PC-9 (cell line): ENCODE results near the gene SLC1A7. TPM values are rescaled to one million over a fixed set of nuclear protein-coding genes. Genes with fewer than 3 reads are reported as not detected.

Experiments
- BruUV-seq: library from RNA; stranded (reverse); fragments of 400-500 nt; replicated peaks from 2 replicates; lab custom pipeline; 2021; lab: Mats Ljungman, UMichigan
- CTCF ChIA-PET: fragments of 300-600 bp; sonication (Branson Sonifier 250); formaldehyde crosslinking; loops from one replicate; lab custom pipeline; 2022; ENCODE audit warnings: antibody characterized with exemption; lab: Charles Lee
- POLR2A ChIA-PET: fragments of 300-600 bp; sonication (Branson Sonifier 250); formaldehyde crosslinking; loops from one replicate; lab custom pipeline; 2022; ENCODE audit warnings: antibody characterized with exemption; ENCODE audit not compliant: unreplicated experiment; lab: Charles Lee
- DNase-seq, 2 experiments: peaks; one replicate each; pipeline versions ENCODE4 v3.0.0 to v3.0.0-alpha.2; 2015 to 2022; ENCODE audit warnings: mixed read lengths in 1 of 2
- H2AFZ ChIP-seq: fragments of 200-600 bp; sonication (generic); 2 replicates; pipeline ENCODE4 v1.8.1; 2017; ENCODE audit warnings: antibody characterized with exemption
- H3F3A ChIP-seq: fragments of 200-600 bp; sonication (generic); 2 replicates; pipeline ENCODE4 v1.8.1; 2017; ENCODE audit warnings: antibody characterized with exemption, mild to moderate bottlenecking, low read depth; ENCODE audit not compliant: insufficient read depth
- H3K27ac ChIP-seq: fragments of 200-600 bp; sonication (generic); 2 replicates; pipeline ENCODE4 v1.6.1; 2016; ENCODE audit warnings: mixed run types
- H3K27me3 ChIP-seq: fragments of 200-600 bp; sonication (generic); 2 replicates; pipeline ENCODE4 v1.6.1; 2016; ENCODE audit warnings: low read depth, mixed run types; ENCODE audit not compliant: insufficient read depth
- H3K36me3 ChIP-seq: fragments of 200-600 bp; sonication (generic); 2 replicates; pipeline ENCODE4 v1.6.1; 2016; ENCODE audit warnings: low read depth, mixed run types
- H3K4me1 ChIP-seq: fragments of 200-600 bp; sonication (generic); replicated peaks from 2 replicates; pipeline ENCODE4 v1.6.1; 2016; ENCODE audit warnings: mixed run types; ENCODE audit not compliant: insufficient read depth
- H3K4me2 ChIP-seq: fragments of 200-600 bp; sonication (generic); 2 replicates; pipeline ENCODE4 v1.6.1; 2017; ENCODE audit warnings: mixed run types
- H3K4me3 ChIP-seq: fragments of 200-600 bp; sonication (generic); 2 replicates; pipeline ENCODE4 v1.6.1; 2016; ENCODE audit warnings: mixed run types
- H3K79me2 ChIP-seq: fragments of 200-600 bp; sonication (generic); 2 replicates; pipeline ENCODE4 v1.6.1; 2017; ENCODE audit warnings: low read depth, mixed run types
- H3K9me2 ChIP-seq: fragments of 200-600 bp; sonication (generic); 2 replicates; pipeline ENCODE4 v1.8.1; 2017; ENCODE audit warnings: mild to moderate bottlenecking; ENCODE audit not compliant: insufficient read depth
- H3K9me3 ChIP-seq: fragments of 200-600 bp; sonication (generic); 2 replicates; pipeline ENCODE4 v1.8.1; 2016; ENCODE audit warnings: low read depth; ENCODE audit not compliant: insufficient read depth
- H4K20me1 ChIP-seq: fragments of 200-600 bp; sonication (generic); 2 replicates; pipeline ENCODE4 v1.8.1; 2017; ENCODE audit not compliant: insufficient read depth
- CTCF ChIP-seq: fragments of 200-600 bp; sonication (generic); conservative IDR thresholded peaks from 2 replicates; pipeline ENCODE4 v1.6.1; 2017; ENCODE audit warnings: mixed run types, antibody characterized with exemption, mild to moderate bottlenecking, moderate library complexity
- EZH2 ChIP-seq: fragments of 200-600 bp; sonication (generic); IDR thresholded peaks from 2 replicates; pipeline ENCODE4 v1.8.0; 2017; ENCODE audit warnings: antibody characterized with exemption, low read depth
- intact Hi-C: fragments of 100-400 bp; cut with micrococcal nuclease; formaldehyde crosslinking; loops from one replicate; pipeline ENCODE4 v1.10.0; 2022; ENCODE audit not compliant: unreplicated experiment
- total RNA-seq: library from RNA; stranded (reverse); gene quantifications from 2 replicates; pipeline ENCODE4 v1.2.3, GENCODE V29; 2021

The SLC1A7 gene
- total RNA-seq, 1 experiment from 2014 or later, result not detected

GRCh38 chr1:53076721-53077598, 65.5 kb downstream of the SLC1A7 start:
- intact Hi-C loops, result no loop called here
- no peaks in the 10 kb centered on the region for H3K9me2 ChIP-seq
- no peak for DNase-seq
- no peaks in the 10 kb centered on the region for H3K4me1 ChIP-seq
- no peak overlapping the region for H3K4me2 ChIP-seq
- H3F3A ChIP-seq, result no peaks in the 10 kb centered on the region
- no peak overlapping the region for H2AFZ ChIP-seq
- H4K20me1 ChIP-seq, result no peaks in the 10 kb centered on the region
- no TSS peak for BruUV-seq
- ChIA-PET CTCF (no interaction called here), POLR2A (no interaction called here)
- H3K27ac ChIP-seq, result no peak overlapping the region
- no peaks in the 10 kb centered on the region for H3K79me2 ChIP-seq
- H3K4me3 ChIP-seq, result no peak overlapping the region
- H3K36me3 ChIP-seq, result no peaks in the 10 kb centered on the region
- H3K9me3 ChIP-seq, result no peaks in the 10 kb centered on the region
- no peak for TF ChIP-seq CTCF
- TF ChIP-seq EZH2, result no peak
- no peaks in the 10 kb centered on the region for H3K27me3 ChIP-seq

GRCh38 chr1:53076165-53076564, 66.3 kb downstream of the SLC1A7 start:
- no peak for DNase-seq
- POLR2A ChIA-PET, result no interaction called here
- no TSS peak for BruUV-seq

GRCh38 chr1:53075761-53076163, 66.7 kb downstream of the SLC1A7 start:
- no peaks in the 10 kb centered on the region for H3F3A ChIP-seq
- no peak overlapping the region for H3K4me2 ChIP-seq
- no peak overlapping the region for H3K27ac ChIP-seq
- H3K27me3 ChIP-seq, result no peaks in the 10 kb centered on the region
- BruUV-seq, result no TSS peak
- no peaks in the 10 kb centered on the region for H3K36me3 ChIP-seq
- CTCF ChIA-PET, result no interaction called here
- TF ChIP-seq EZH2 (no peak), CTCF (no peak)
- H3K4me3 ChIP-seq, result no peak overlapping the region
- H3K79me2 ChIP-seq, result no peaks in the 10 kb centered on the region
- no peak for DNase-seq
- no peaks in the 10 kb centered on the region for H3K9me3 ChIP-seq
- no peaks in the 10 kb centered on the region for H3K9me2 ChIP-seq
- H2AFZ ChIP-seq, result no peak overlapping the region
- intact Hi-C loops, result no loop called here
- H3K4me1 ChIP-seq, result no peaks in the 10 kb centered on the region
- no peaks in the 10 kb centered on the region for H4K20me1 ChIP-seq
- POLR2A ChIA-PET, result no interaction called here

More at GRCh38 chr1:53076165-53076564, 66.3 kb downstream of the SLC1A7 start:
- Histone ChIP-seq H3K36me3 (no peaks in the 10 kb centered on the region), H3K4me2 (no peak overlapping the region), H3K9me2 (no peaks in the 10 kb centered on the region), H3F3A (no peaks in the 10 kb centered on the region), H3K79me2 (no peaks in the 10 kb centered on the region), H3K4me1 (no peaks in the 10 kb centered on the region), H3K9me3 (no peaks in the 10 kb centered on the region), H3K27me3 (no peaks in the 10 kb centered on the region), H4K20me1 (no peaks in the 10 kb centered on the region), H3K4me3 (no peak overlapping the region), H3K27ac (no peak overlapping the region), H2AFZ (no peak overlapping the region)
- CTCF ChIA-PET, result no interaction called here
- intact Hi-C loops, result no loop called here
- TF ChIP-seq EZH2, result no peak
- no peak for TF ChIP-seq CTCF
